ENCODE results near the gene MDM2. TPM values are rescaled to one million over a fixed set of nuclear protein-coding genes. Genes with fewer than 3 reads are reported as not detected.

The MDM2 gene
- total and polyA plus RNA-seq, 2 of the 8 experiments (the other 6 are each of a cell fraction or from before 2014, with no cell fraction given), result 15.1 to 115 TPM

DNA sequence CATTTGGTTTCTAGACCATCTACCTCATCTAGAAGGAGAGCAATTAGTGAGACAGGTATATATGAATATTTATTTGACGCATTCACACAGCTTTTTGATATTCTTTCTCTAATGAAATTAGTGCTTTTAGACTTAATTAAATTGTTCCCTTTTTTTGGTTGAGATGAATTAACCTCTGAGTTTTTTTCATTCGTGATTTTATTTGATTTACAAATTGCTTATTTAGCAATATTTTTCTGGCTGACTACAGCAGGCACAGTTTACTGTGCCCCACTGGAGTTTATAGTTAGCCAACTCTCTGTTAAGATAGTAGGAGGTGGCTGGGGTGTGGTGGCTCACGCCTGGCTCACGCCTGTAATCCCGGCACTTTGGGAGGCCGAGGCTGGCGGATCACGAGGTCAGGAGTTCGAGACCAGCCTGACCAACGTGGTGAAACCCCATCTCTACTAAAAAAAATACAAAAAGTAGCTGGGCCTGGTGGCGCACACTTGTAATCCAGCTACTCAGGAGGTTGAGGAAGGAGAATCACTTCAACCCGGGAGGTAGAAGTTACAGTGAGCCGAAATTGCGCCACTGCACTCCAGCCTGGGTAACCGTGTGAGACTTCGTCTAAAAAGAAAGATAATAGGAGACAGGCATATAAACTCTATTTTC lies 16.7 kb downstream of the MDM2 start:
- H2BK12ac ChIP-seq (ENCODE audit: low read depth, low read length), result no peak overlapping the region
- CTCF ChIA-PET (ENCODE audit: partially characterized antibody), result no interaction called here
- H3K4me1 ChIP-seq (replicated peaks in 1 of 4; ENCODE audit: control insufficient read depth in 3 of 4, insufficient read depth in 4 of 4, low read length in 3 of 4), result no peaks in the 10 kb centered on the region
- H3K4me3 ChIP-seq (ENCODE audit: extremely low read depth in 1 of 4, insufficient read depth in 2 of 4, low read depth in 3 of 4, low read length in 4 of 4), result no peak overlapping the region
- H2BK20ac ChIP-seq (ENCODE audit: low read length), result no peak overlapping the region
- no peak overlapping the region for H3K56ac ChIP-seq (replicated peaks; ENCODE audit: insufficient read length, low read depth, low read length)
- no peak overlapping the region for H2BK5ac ChIP-seq (ENCODE audit: low read depth, low read length)
- no peak overlapping the region for H2BK15ac ChIP-seq (ENCODE audit: low read length)
- TF ChIP-seq CBX8 (IDR thresholded peaks at IDR 0.05; ENCODE audit: borderline replicate concordance, low read depth, low read length) (no peak), HDAC6 (IDR thresholded peaks at IDR 0.05; ENCODE audit: low read depth, low read length) (no peak), PHF8 (conservative IDR thresholded peaks at IDR 0.05; ENCODE audit: low read depth, low read length) (no peak), TBP (IDR thresholded peaks at IDR 0.05; ENCODE audit: low read depth, low read length) (no peak), ZNF274 (IDR thresholded peaks at IDR 0.05; ENCODE audit: borderline replicate concordance, extremely low read depth, low read length) (no peak), CREB1 (IDR thresholded peaks at IDR 0.05) (no peak)
- H3K14ac ChIP-seq (ENCODE audit: insufficient read length), result no peak overlapping the region
- H4K8ac ChIP-seq (ENCODE audit: extremely low read depth, insufficient read depth, low read length), result no peak overlapping the region
- H3K4me2 ChIP-seq (ENCODE audit: insufficient read depth in 1 of 2, low read depth in 2 of 2, low read length in 2 of 2), result no peak overlapping the region
- peaks cover 2 to 7% of the 10 kb centered on the region in 2 experiments for H4K20me1 ChIP-seq (replicated peaks in 1 of 2; ENCODE audit: control insufficient read depth in 1 of 2, insufficient read depth in 2 of 2, low read length in 2 of 2)
- no peak overlapping the region for H3K18ac ChIP-seq (ENCODE audit: extremely low read depth, low read length)
- WGBS, 2 experiments (ENCODE audit: extremely low coverage in 1 of 2, insufficient coverage in 1 of 2, insufficient read length in 1 of 2, insufficient replicate concordance in 2 of 2, low coverage in 1 of 2, low lambda C conversion rate in 2 of 2, missing lambda C conversion rate in 1 of 2), result 95% methylated on average over 16 of the region's 16 CpGs; no CpG with 5 or more reads in 1 of the 2 experiments
- no peaks in the 10 kb centered on the region for H3K9me3 ChIP-seq (ENCODE audit: insufficient read depth in 2 of 2, low read depth in 1 of 2, low read length in 1 of 2)
- H3K9ac ChIP-seq (replicated peaks in 1 of 4; ENCODE audit: extremely low read depth in 1 of 4, low read depth in 3 of 4, low read length in 3 of 4), result no peak overlapping the region
- H3K79me2 ChIP-seq (ENCODE audit: control insufficient read depth in 1 of 2, insufficient read depth in 2 of 2, low read length in 2 of 2), result peaks cover 0 to 17% of the 10 kb centered on the region in 2 experiments; a peak in 2 of 4 replicates
- no peaks in the 10 kb centered on the region for H3K27me3 ChIP-seq (replicated peaks in 1 of 4; ENCODE audit: control insufficient read depth in 3 of 4, extremely low read depth in 1 of 4, insufficient read depth in 3 of 4, low read length in 3 of 4)
- POLR2A ChIA-PET (ENCODE audit: partially characterized antibody), result interaction anchor here (1.2 to 6.0 kb wide), 4 partner anchors 8 to 17 kb away, joined by 3 to 41 read pairs (median 10); partner anchors contain the start of gene MDM2
- H3K27ac ChIP-seq (ENCODE audit: low read depth, low read length), result no peak overlapping the region
- H2BK120ac ChIP-seq (replicated peaks; ENCODE audit: low read depth, low read length), result no peak overlapping the region
- H3K36me3 ChIP-seq (ENCODE audit: control insufficient read depth in 2 of 4, insufficient read depth in 4 of 4, low read length in 3 of 4), result peaks cover 13 to 96% (median 53%) of the 10 kb centered on the region in 4 experiments
- H3K4ac ChIP-seq (replicated peaks; ENCODE audit: insufficient read length, low read depth, low read length), result no peak overlapping the region
- no peak overlapping the region for H4K91ac ChIP-seq (replicated peaks; ENCODE audit: insufficient read length, low read length)
- H3K23ac ChIP-seq (ENCODE audit: insufficient read length), result no peak overlapping the region
- DNase-seq (ENCODE audit: low read depth in 1 of 2, low spot score in 2 of 2) (no peak), FAIRE-seq (no peak)
- H2AK5ac ChIP-seq (ENCODE audit: low read depth, low read length), result no peak overlapping the region
- no peaks in the 10 kb centered on the region for H3K79me1 ChIP-seq (ENCODE audit: low read depth, low read length)
- no peak overlapping the region for H2AFZ ChIP-seq (ENCODE audit: low read length)
- H3K23me2 ChIP-seq (ENCODE audit: low read depth, low read length), result no peaks in the 10 kb centered on the region
- H4K5ac ChIP-seq (ENCODE audit: insufficient read length, low read depth, low read length), result no peak overlapping the region

Data from H1 (cell line).